Tibial nerve (tissue), 4 donors: ENCODE data around the gene SELENOS. TPM values are rescaled to one million over a fixed set of nuclear protein-coding genes. Genes with fewer than 3 reads are reported as not detected.

Source experiments
- DNase-seq, 2 donors: peaks; one replicate each; pipeline ENCODE4 v3.0.0-alpha.2; 2019; ENCODE audit warnings: low spot score in 2 of 2
- H3K27ac ChIP-seq, 4 donors: fragments of 200-600 bp; sonication (generic) in 3 of 4; one replicate each; pipeline ENCODE4 v1.5.1; 2017 to 2019; ENCODE audit warnings: mild to moderate bottlenecking in 1 of 4
- H3K27me3 ChIP-seq, 2 donors: fragments of 200-600 bp; sonication (generic) in 1 of 2; one replicate each; pipeline versions ENCODE4 v1.5.1 to v1.6.0; 2017 to 2019
- H3K36me3 ChIP-seq, 3 donors: fragments of 200-600 bp; sonication (generic); one replicate each; pipeline ENCODE4 v1.5.1; 2018 to 2019
- H3K4me1 ChIP-seq, 4 donors: fragments of 200-600 bp; sonication (generic) in 3 of 4; one replicate each; pipeline ENCODE4 v1.5.1; 2017 to 2019
- H3K4me3 ChIP-seq, 4 donors: fragments of 200-600 bp; sonication (generic) in 3 of 4; one replicate each; pipeline ENCODE4 v1.5.1; 2017 to 2019; ENCODE audit warnings: mild to moderate bottlenecking in 1 of 4, moderate library complexity in 1 of 4
- H3K9me3 ChIP-seq, 4 donors: fragments of 200-600 bp; sonication (generic) in 3 of 4; one replicate each; pipeline ENCODE4 v1.5.1; 2017 to 2019
- CTCF ChIP-seq, 5 experiments: fragments of 200-600 bp in 3 of 5; fragments of 450-650 bp in 2 of 5; sonication (generic) in 3 of 5; IDR thresholded peaks; one replicate each; pipeline ENCODE4 v1.5.1; 2016 to 2019; ENCODE audit warnings: antibody characterized with exemption in 5 of 5, mild to moderate bottlenecking in 3 of 5, moderate library complexity in 2 of 5
- EP300 ChIP-seq, 2 donors: sonication (generic); formaldehyde crosslinking; IDR thresholded peaks; one replicate each; pipeline ENCODE4 v1.6.1; 2017; ENCODE audit warnings: antibody characterized with exemption in 2 of 2, mild to moderate bottlenecking in 1 of 2
- POLR2A ChIP-seq, 2 donors: fragments of 450-650 bp; IDR thresholded peaks; one replicate each; pipeline ENCODE4 v1.6.1; 2017; ENCODE audit warnings: antibody characterized with exemption in 2 of 2, mild to moderate bottlenecking in 2 of 2, moderate library complexity in 2 of 2
- WGBS, 2 donors: methylation state at CpG; one replicate each; pipeline ENCODE4 v1.1.5; 2018; 5-methylcytosine and 5-hydroxymethylcytosine counted together
- total RNA-seq, 4 donors: library from RNA; depleted of rRNA; stranded (reverse); fragments of >200 nt; gene quantifications; one replicate each; pipeline ENCODE4 v1.1.0, GENCODE V29; 2016

SELENOS gene
- total RNA-seq, 4 donors from 2014 or later = 64.8 to 104 (median 88.0) TPM

- Histone ChIP-seq H3K27me3 (no peaks in the 10 kb centered on the region), H3K36me3 (peaks cover 0 to 33% (median 8%) of the 10 kb centered on the region in 3 donors), H3K4me3 (no peak overlapping the region), H3K4me1 (peaks cover 0 to 44% (median 6%) of the 10 kb centered on the region in 4 donors), H3K27ac (no peak overlapping the region), H3K9me3 (peaks cover 0 to 8% (median 2%) of the 10 kb centered on the region in 4 donors)
- WGBS, 2 donors = 77 to 92% methylated on average over 5 of the region's 5 CpGs
- TF ChIP-seq EP300 (IDR thresholded peaks at IDR 0.05) (no peak), CTCF (IDR thresholded peaks at IDR 0.05) (no peak), POLR2A (IDR thresholded peaks at IDR 0.05) (no peak)
- no peak for DNase-seq
Measured at GRCh38 chr15:101233651-101234280, 43.5 kb downstream of the SELENOS start.

GRCh38 chr15:101232677-101233076 is 44.6 kb downstream of the SELENOS start:
- no peak for DNase-seq
- Histone ChIP-seq H3K27me3 (no peaks in the 10 kb centered on the region), H3K9me3 (peaks cover 0 to 19% (median 7%) of the 10 kb centered on the region in 4 donors), H3K27ac (no peak overlapping the region), H3K4me3 (no peak overlapping the region), H3K36me3 (peaks cover 0 to 39% (median 8%) of the 10 kb centered on the region in 3 donors), H3K4me1 (peaks cover 0 to 35% (median 4%) of the 10 kb centered on the region in 4 donors)
- 41 to 71% methylated on average over 3 to 5 of the region's 5 CpGs for WGBS, 2 donors
- TF ChIP-seq EP300 (IDR thresholded peaks at IDR 0.05) (no peak), CTCF (IDR thresholded peaks at IDR 0.05) (no peak), POLR2A (IDR thresholded peaks at IDR 0.05) (no peak)

GRCh38 chr15:101228313-101228712 is 49.0 kb downstream of the SELENOS start:
- peaks cover 0 to 38% (median 0%) of the 10 kb centered on the region in 3 donors for H3K36me3 ChIP-seq
- H3K4me1 ChIP-seq = peaks cover 0 to 31% (median 2%) of the 10 kb centered on the region in 4 donors
- no peak overlapping the region for H3K27ac ChIP-seq
- H3K9me3 ChIP-seq = peaks cover 0 to 22% (median 7%) of the 10 kb centered on the region in 4 donors
- no peak for DNase-seq
- no peak overlapping the region for H3K4me3 ChIP-seq
- no peaks in the 10 kb centered on the region for H3K27me3 ChIP-seq
- TF ChIP-seq CTCF (IDR thresholded peaks at IDR 0.05) = no peak
- no peak for TF ChIP-seq POLR2A (IDR thresholded peaks at IDR 0.05)
- no peak for TF ChIP-seq EP300 (IDR thresholded peaks at IDR 0.05)

- Histone ChIP-seq H3K4me3 (no peak overlapping the region), H3K4me1 (peaks cover 0 to 41% (median 17%) of the 10 kb centered on the region in 4 donors), H3K27me3 (no peaks in the 10 kb centered on the region), H3K27ac (no peak overlapping the region), H3K36me3 (peaks cover 0 to 23% (median 0%) of the 10 kb centered on the region in 3 donors), H3K9me3 (peaks cover 0 to 22% (median 7%) of the 10 kb centered on the region in 4 donors)
- DNase-seq = no peak
- TF ChIP-seq CTCF (IDR thresholded peaks at IDR 0.05) (no peak), EP300 (IDR thresholded peaks at IDR 0.05) (no peak), POLR2A (IDR thresholded peaks at IDR 0.05) (no peak)
- 80 to 91% methylated on average over 5 of the region's 5 CpGs for WGBS, 2 donors
Measured at GRCh38 chr15:101225658-101226057, 51.6 kb downstream of the SELENOS start.

Other genes with a start within 250 kb of the SELENOS start
- 10 to 100 TPM; 22.0 to 29.7 (median 24.6) TPM for gene CHSY1, start 25.4 kb downstream of the SELENOS start, total RNA-seq
- 10 to 100 TPM; 28.4 to 50.6 (median 40.0) TPM for gene SNRPA1, start 17.8 kb upstream of the SELENOS start, total RNA-seq
- gene PCSK6, start 212.2 kb upstream of the SELENOS start, total RNA-seq = 10 to 100 TPM in 3 of 4 donors, 1 to 10 TPM in 1; 8.5 to 27.0 (median 13.2) TPM